ENCODE measurements around the gene NOC3L.

- no peak for TF ChIP-seq EZH2 (IDR thresholded peaks at IDR 0.05)
- no peak for TF ChIP-seq POLR2AphosphoS5 (IDR thresholded peaks at IDR 0.05; ENCODE audit: borderline replicate concordance, low read depth, low read length)
- TF ChIP-seq FOXP2 (optimal IDR thresholded peaks at IDR 0.05; ENCODE audit: control extremely low read depth, extremely low read length, insufficient read depth), result no peak
Observed at GRCh38 chr10:94288361-94289101, 74.2 kb downstream of the NOC3L start.

Measured in SK-N-MC (cell line).